HEK293T (cell line): ENCODE data around the gene C4BPB.

Experiments
- CTCF ChIA-PET: fragments of 350-600 bp; formaldehyde crosslinking; extraction: SDS; loops from one replicate; lab custom pipeline; 2021; ENCODE audit warnings: antibody characterized with exemption, inconsistent platforms; lab: Yijun Ruan, JAX
- POLR2A ChIA-PET: fragments of 350-600 bp; formaldehyde crosslinking; extraction: SDS; loops from one replicate; lab custom pipeline; 2020; ENCODE audit warnings: antibody characterized with exemption, inconsistent platforms; lab: Yijun Ruan, JAX
- DNase-seq: peaks from one replicate; pipeline ENCODE4 v3.0.0; 2012; ENCODE audit warnings: mixed read lengths; ENCODE audit errors: extremely low spot score
- ARNT ChIP-seq: fragments of 450-650 bp; IDR thresholded peaks from 2 replicates; pipeline ENCODE4 v1.6.1; 2017; ENCODE audit warnings: mild to moderate bottlenecking
- BHLHE40 ChIP-seq: fragments of 450-650 bp; IDR thresholded peaks from 2 replicates; pipeline ENCODE4 v1.6.1; 2016; ENCODE audit warnings: mild to moderate bottlenecking, moderate library complexity, borderline replicate concordance
- CTBP1 ChIP-seq: fragments of 450-650 bp; IDR thresholded peaks from 2 replicates; pipeline ENCODE4 v1.6.1; 2016; ENCODE audit warnings: borderline replicate concordance
- ELF4 ChIP-seq: fragments of 450-650 bp; IDR thresholded peaks from 2 replicates; pipeline ENCODE4 v1.6.1; 2017; ENCODE audit warnings: antibody characterized with exemption
- FOXA1 ChIP-seq: fragments of 450-650 bp; IDR thresholded peaks from 2 replicates; pipeline ENCODE4 v1.6.1; 2016; ENCODE audit warnings: mild to moderate bottlenecking
- FOXK2 ChIP-seq: fragments of 450-650 bp; IDR thresholded peaks from 2 replicates; pipeline ENCODE4 v1.6.1; 2016; ENCODE audit warnings: mild to moderate bottlenecking
- FOXM1 ChIP-seq: fragments of 450-650 bp; IDR thresholded peaks from 2 replicates; pipeline ENCODE4 v1.6.1; 2017; ENCODE audit warnings: mild to moderate bottlenecking, borderline replicate concordance
- HDGF ChIP-seq: fragments of 450-650 bp; IDR thresholded peaks from 2 replicates; pipeline ENCODE4 v1.6.1; 2017; ENCODE audit warnings: antibody characterized with exemption, borderline replicate concordance
- L3MBTL2 ChIP-seq: fragments of 450-650 bp; conservative IDR thresholded peaks from 2 replicates; pipeline ENCODE4 v1.6.1; 2016; ENCODE audit warnings: mild to moderate bottlenecking
- LEF1 ChIP-seq: fragments of 450-650 bp; IDR thresholded peaks from 2 replicates; pipeline ENCODE4 v1.6.1; 2017; ENCODE audit warnings: mild to moderate bottlenecking, borderline replicate concordance
- NFRKB ChIP-seq: fragments of 450-650 bp; IDR thresholded peaks from 2 replicates; pipeline ENCODE4 v1.6.1; 2016; ENCODE audit warnings: mild to moderate bottlenecking, moderate library complexity
- PKNOX1 ChIP-seq: fragments of 450-650 bp; IDR thresholded peaks from 2 replicates; pipeline ENCODE4 v1.6.1; 2016
- SP1 ChIP-seq: fragments of 450-650 bp; IDR thresholded peaks from 2 replicates; pipeline ENCODE4 v1.6.1; 2017
- SUZ12 ChIP-seq: fragments of 450-650 bp; IDR thresholded peaks from 2 replicates; pipeline ENCODE4 v1.6.1; 2016; ENCODE audit warnings: mild to moderate bottlenecking
- TARDBP ChIP-seq: fragments of 450-650 bp; IDR thresholded peaks from 2 replicates; pipeline ENCODE4 v1.6.1; 2016
- ZNF384 ChIP-seq: fragments of 450-650 bp; IDR thresholded peaks from 2 replicates; pipeline ENCODE4 v1.6.1; 2016

The C4BPB gene

GRCh38 chr1:207101720-207102119, 13.1 kb downstream of the C4BPB start:
- no peak for DNase-seq
- ChIA-PET CTCF (no interaction called here), POLR2A (no interaction called here)
- TF ChIP-seq SUZ12 (no peak), NFRKB (no peak), CTBP1 (no peak), ELF4 (no peak), BHLHE40 (no peak), LEF1 (no peak), HDGF (no peak), PKNOX1 (no peak), L3MBTL2 (no peak), TARDBP (no peak), FOXM1 (no peak), FOXK2 (no peak), FOXA1 (no peak), ARNT (no peak), ZNF384 (no peak)

GRCh38 chr1:207102146-207102545, 13.5 kb downstream of the C4BPB start:
- no peak for TF ChIP-seq ARNT
- no peak for TF ChIP-seq NFRKB
- TF ChIP-seq FOXA1 = no peak
- ChIA-PET POLR2A (no interaction called here), CTCF (no interaction called here)
- DNase-seq = no peak

- DNase-seq = no peak
- CTCF ChIA-PET = no interaction called here
- TF ChIP-seq FOXK2 (no peak), ZNF384 (no peak), BHLHE40 (no peak), ARNT (no peak), SP1 (no peak), NFRKB (no peak), L3MBTL2 (no peak), PKNOX1 (no peak), TARDBP (no peak)
- POLR2A ChIA-PET = no interaction called here
Measured at GRCh38 chr1:207102659-207103058, 14.0 kb downstream of the C4BPB start.

GRCh38 chr1:207103892-207104373, 15.3 kb downstream of the C4BPB start, which contains the start of gene C4BPA:
TSS of gene C4BPA (plus strand) at chr1:207104233. CDS start at chr1:207113026, 8,793 bp downstream.
- ChIA-PET CTCF (no interaction called here), POLR2A (no interaction called here)
- DNase-seq = no peak
- TF ChIP-seq PKNOX1 (no peak), L3MBTL2 (no peak), ARNT (no peak), ELF4 (no peak), BHLHE40 (no peak), HDGF (no peak), SUZ12 (no peak), SP1 (no peak), ZNF384 (no peak), LEF1 (no peak), NFRKB (no peak), CTBP1 (no peak), FOXM1 (no peak), TARDBP (no peak), FOXK2 (no peak), FOXA1 (no peak)

- no peak for DNase-seq
- TF ChIP-seq TARDBP (no peak), FOXM1 (no peak), FOXK2 (no peak), ARNT (no peak), L3MBTL2 (no peak), PKNOX1 (no peak), SUZ12 (no peak), FOXA1 (no peak), NFRKB (no peak), ELF4 (no peak), ZNF384 (no peak), LEF1 (no peak), CTBP1 (no peak), BHLHE40 (no peak), SP1 (no peak), HDGF (no peak)
- CTCF ChIA-PET = no interaction called here
- POLR2A ChIA-PET = no interaction called here
Measured at GRCh38 chr1:207109004-207109403, 20.3 kb downstream of the C4BPB start.

- CTCF ChIA-PET = no interaction called here
- no peak for DNase-seq
- no peak for TF ChIP-seq CTBP1
- TF ChIP-seq FOXK2 = no peak
- TF ChIP-seq ELF4 = no peak
- TF ChIP-seq TARDBP = no peak
- POLR2A ChIA-PET = no interaction called here
Measured at GRCh38 chr1:207112616-207113296, 24.1 kb downstream of the C4BPB start.
